Activated naive CD4-positive, alpha-beta T cell treated with anti-CD3 and anti-CD28 coated beads for 36 hours (primary cell): ENCODE results near the gene PIGU. TPM values are rescaled to one million over a fixed set of nuclear protein-coding genes. Genes with fewer than 3 reads are reported as not detected.
A peak's percentile ranks its signal among the peaks of the same experiment; 100 is the strongest.

Experiments
- CTCF ChIA-PET: fragments of 350-600 bp; sonication (Branson Sonifier 250); formaldehyde crosslinking; loops from one replicate; lab custom pipeline; 2021; ENCODE audit warnings: antibody characterized with exemption; lab: Charles Lee
- DNase-seq: peaks from one replicate; pipeline ENCODE4 v3.0.0-alpha.2; 2020
- H3K27ac Mint-ChIP-seq: one replicate; pipeline ENCODE4 v1.8.0; 2021; ENCODE audit warnings: mild to moderate bottlenecking, mixed read lengths
- H3K27me3 Mint-ChIP-seq: one replicate; pipeline ENCODE4 v1.8.0; 2021; ENCODE audit warnings: low read depth, mixed read lengths
- H3K36me3 Mint-ChIP-seq: one replicate; pipeline ENCODE4 v1.8.0; 2021; ENCODE audit warnings: low read depth, mixed read lengths
- H3K4me1 Mint-ChIP-seq: one replicate; pipeline ENCODE4 v1.8.0; 2021; ENCODE audit warnings: low read depth, mixed read lengths
- H3K4me3 Mint-ChIP-seq: one replicate; pipeline ENCODE4 v1.8.0; 2021; ENCODE audit warnings: mild to moderate bottlenecking, moderate library complexity, mixed read lengths
- H3K9me3 Mint-ChIP-seq: one replicate; pipeline ENCODE4 v1.8.0; 2021; ENCODE audit warnings: mixed read lengths
- intact Hi-C: fragments of 100-400 bp; cut with micrococcal nuclease; formaldehyde crosslinking; loops from one replicate; pipeline ENCODE4 v1.15.1; 2023
- total RNA-seq, 2 experiments: library from RNA; stranded (reverse); gene quantifications; one replicate each; pipeline ENCODE4 v1.2.3, GENCODE V29; 2021

Gene PIGU
- total RNA-seq, 2 experiments from 2014 or later: 18.8 to 18.9 TPM

- Mint-ChIP-seq H3K27me3 (no peaks in the 10 kb centered on the region), H3K4me3 (no peak overlapping the region), H3K9me3 (no peaks in the 10 kb centered on the region), H3K27ac (no peak overlapping the region), H3K36me3 (peaks cover 3% of the 10 kb centered on the region), H3K4me1 (peaks cover 11% of the 10 kb centered on the region)
- intact Hi-C loops: no loop called here
- no peak for DNase-seq
- CTCF ChIA-PET: no interaction called here
Observed at GRCh38 chr20:34712525-34713192, 35.8 kb upstream of the PIGU start.

- no peak overlapping the region for H3K4me3 Mint-ChIP-seq
- no peaks in the 10 kb centered on the region for H3K27me3 Mint-ChIP-seq
- DNase-seq: no peak
- CTCF ChIA-PET: interaction anchor here (1.4 to 1.5 kb wide), 2 partner anchors 8 to 12 kb away, joined by 3 to 4 read pairs; no protein-coding TSS in a partner anchor
- intact Hi-C loops: no loop called here
- H3K4me1 Mint-ChIP-seq: peaks cover 11% of the 10 kb centered on the region
- H3K36me3 Mint-ChIP-seq: peaks cover 3% of the 10 kb centered on the region
- no peak overlapping the region for H3K27ac Mint-ChIP-seq
- no peaks in the 10 kb centered on the region for H3K9me3 Mint-ChIP-seq
Observed at GRCh38 chr20:34711813-34712430, 35.0 kb upstream of the PIGU start.

- no peaks in the 10 kb centered on the region for H3K9me3 Mint-ChIP-seq
- peak overlapping the region; percentile 80 for H3K4me3 Mint-ChIP-seq
- no peak overlapping the region for H3K27ac Mint-ChIP-seq
- DNase-seq: no peak
- intact Hi-C loops: no loop called here
- no peaks in the 10 kb centered on the region for H3K27me3 Mint-ChIP-seq
- CTCF ChIA-PET: interaction anchor here (0.6 to 2.0 kb wide), 4 partner anchors 9 to 59 kb away, joined by 3 to 8 read pairs (median 4); no protein-coding TSS in a partner anchor
- H3K4me1 Mint-ChIP-seq: peaks cover 11% of the 10 kb centered on the region
- H3K36me3 Mint-ChIP-seq: peaks cover 3% of the 10 kb centered on the region
Observed at GRCh38 chr20:34710861-34711574, 34.1 kb upstream of the PIGU start.

- H3K4me1 Mint-ChIP-seq: peaks cover 11% of the 10 kb centered on the region
- H3K27me3 Mint-ChIP-seq: no peaks in the 10 kb centered on the region
- no peak for DNase-seq
- H3K27ac Mint-ChIP-seq: no peak overlapping the region
- peak overlapping the region; percentile 80 for H3K4me3 Mint-ChIP-seq
- intact Hi-C loops: no loop called here
- CTCF ChIA-PET: interaction anchor here (0.6 to 7.9 kb wide), 4 partner anchors 10 to 398 kb away, joined by 3 to 49 read pairs (median 6); no protein-coding TSS in a partner anchor
- H3K36me3 Mint-ChIP-seq: peaks cover 3% of the 10 kb centered on the region
- no peaks in the 10 kb centered on the region for H3K9me3 Mint-ChIP-seq
Observed at GRCh38 chr20:34710568-34710839, 33.6 kb upstream of the PIGU start.

- Mint-ChIP-seq H3K27ac (no peak overlapping the region), H3K36me3 (peaks cover 3% of the 10 kb centered on the region), H3K4me1 (peaks cover 11% of the 10 kb centered on the region), H3K27me3 (no peaks in the 10 kb centered on the region), H3K9me3 (no peaks in the 10 kb centered on the region), H3K4me3 (peak overlapping the region; percentile 80)
- CTCF ChIA-PET: interaction anchor here (0.6 to 7.9 kb wide), 3 partner anchors 60 to 398 kb away, joined by 4 to 49 read pairs (median 8); no protein-coding TSS in a partner anchor
- no peak for DNase-seq
- intact Hi-C loops: loop anchor here (1.0 to 2.0 kb wide), 6 partner anchors 33 to 407 kb away; partner anchors contain the start of genes AHCY, DYNLRB1, NCOA6 and PIGU
Observed at GRCh38 chr20:34709831-34710567, 33.1 kb upstream of the PIGU start.

GRCh38 chr20:34709044-34709830, 32.3 kb upstream of the PIGU start:
- Mint-ChIP-seq H3K4me1 (peaks cover 14% of the 10 kb centered on the region), H3K4me3 (peak overlapping the region; percentile 80), H3K27ac (peak overlapping the region; percentile 57), H3K27me3 (no peaks in the 10 kb centered on the region), H3K36me3 (peaks cover 3% of the 10 kb centered on the region), H3K9me3 (no peaks in the 10 kb centered on the region)
- intact Hi-C loops: loop anchor here (1.0 to 2.0 kb wide), 6 partner anchors 32 to 406 kb away; partner anchors contain the start of genes AHCY, DYNLRB1, NCOA6 and PIGU
- CTCF ChIA-PET: interaction anchor here (0.5 to 7.9 kb wide), 6 partner anchors 35 to 397 kb away, joined by 3 to 49 read pairs (median 4); no protein-coding TSS in a partner anchor
- peak; percentile 78 for DNase-seq

GRCh38 chr20:34708621-34709043, 31.7 kb upstream of the PIGU start:
- H3K4me3 Mint-ChIP-seq: peak overlapping the region; percentile 80
- no peaks in the 10 kb centered on the region for H3K9me3 Mint-ChIP-seq
- intact Hi-C loops: loop anchor here (1.0 to 2.0 kb wide), 10 partner anchors 31 to 406 kb away; partner anchors contain the start of genes AHCY, DYNLRB1, ITCH and MAP1LC3A
- no peaks in the 10 kb centered on the region for H3K27me3 Mint-ChIP-seq
- peaks cover 2% of the 10 kb centered on the region for H3K36me3 Mint-ChIP-seq
- DNase-seq: peak; percentile 78
- CTCF ChIA-PET: interaction anchor here (0.5 to 7.9 kb wide), 12 partner anchors 29 to 396 kb away, joined by 3 to 52 read pairs (median 6); partner anchors contain the start of gene DYNLRB1
- H3K4me1 Mint-ChIP-seq: peaks cover 16% of the 10 kb centered on the region
- H3K27ac Mint-ChIP-seq: no peak overlapping the region

GRCh38 chr20:34706912-34707784, 30.3 kb upstream of the PIGU start:
- no peaks in the 10 kb centered on the region for H3K36me3 Mint-ChIP-seq
- no peak for DNase-seq
- H3K27me3 Mint-ChIP-seq: peaks cover 3% of the 10 kb centered on the region
- H3K4me3 Mint-ChIP-seq: no peak overlapping the region
- intact Hi-C loops: no loop called here
- no peak overlapping the region for H3K27ac Mint-ChIP-seq
- H3K4me1 Mint-ChIP-seq: peaks cover 17% of the 10 kb centered on the region
- CTCF ChIA-PET: interaction anchor here (0.9 to 7.9 kb wide), 15 partner anchors 23 to 452 kb away, joined by 3 to 52 read pairs (median 5); partner anchors contain the start of gene DYNLRB1
- H3K9me3 Mint-ChIP-seq: no peaks in the 10 kb centered on the region

GRCh38 chr20:34706302-34706875, 29.5 kb upstream of the PIGU start:
- H3K27ac Mint-ChIP-seq: no peak overlapping the region
- no peaks in the 10 kb centered on the region for H3K9me3 Mint-ChIP-seq
- peaks cover 6% of the 10 kb centered on the region for H3K27me3 Mint-ChIP-seq
- intact Hi-C loops: no loop called here
- no peaks in the 10 kb centered on the region for H3K36me3 Mint-ChIP-seq
- DNase-seq: no peak
- CTCF ChIA-PET: interaction anchor here (3.9 to 7.9 kb wide), 3 partner anchors 143 to 394 kb away, joined by 17 to 52 read pairs (median 49); no protein-coding TSS in a partner anchor
- H3K4me1 Mint-ChIP-seq: peaks cover 17% of the 10 kb centered on the region
- H3K4me3 Mint-ChIP-seq: no peak overlapping the region
